Motor neuron (in vitro differentiated cells): Measurements from ENCODE around the gene VIT. TPM values are rescaled to one million over a fixed set of nuclear protein-coding genes. Genes with fewer than 3 reads are reported as not detected.

ENCODE experiments used
- ATAC-seq, 8 experiments: fragments of 200-7000 bp; cut with Tn5 transposase; replicated peaks in 6 of 8; 2 replicates each; pipeline ENCODE4 v1.8.0; 2021; ENCODE audit warnings: mild to moderate bottlenecking in 8 of 8, moderate library complexity in 8 of 8
- H3K27ac ChIP-seq, 2 donors: fragments of 250-450 bp; sonication (Bioruptor Pico); 2 replicates each; pipeline ENCODE4 v1.9.0; 2021; ENCODE audit warnings: antibody characterized with exemption in 2 of 2, mild to moderate bottlenecking in 2 of 2, moderate library complexity in 1 of 2
- H3K4me1 ChIP-seq, 2 donors: fragments of 250-450 bp; sonication (Bioruptor Pico); replicated peaks in 1 of 2; 2 replicates each; pipeline ENCODE4 v1.6.1; 2021; ENCODE audit warnings: antibody characterized with exemption in 2 of 2, mild to moderate bottlenecking in 2 of 2, moderate library complexity in 1 of 2
- H3K4me3 ChIP-seq, 5 donors: fragments of 250-450 bp; sonication (Bioruptor Pico); 2 replicates each; pipeline ENCODE4 v1.9.0; 2021; ENCODE audit warnings: antibody characterized with exemption in 5 of 5, mild to moderate bottlenecking in 5 of 5, moderate library complexity in 4 of 5
- WGBS, 10 experiments: fragments of 450-650 bp; shearing (Covaris generic); methylation state at CpG; one replicate each; pipeline ENCODE4 v1.0.0; 2022; 5-methylcytosine and 5-hydroxymethylcytosine counted together
- in situ Hi-C, 9 experiments: fragments of 400-800 bp; cut with MboI; loops; one replicate each; pipeline ENCODE4 v1.15.0; 2021; ENCODE audit warnings: low sequenced_read_pairs in 9 of 9, low pct_unique_long_range_greater_than_20kb in 2 of 9; ENCODE audit not compliant: unreplicated experiment in 9 of 9
- total RNA-seq, 8 experiments: library from RNA; unstranded; fragments of 300-600 nt; gene quantifications; 2 replicates each; pipeline versions ENCODE4 v1.2.3 to v1.2.4, GENCODE V29; 2022

Gene VIT
- total RNA-seq, 8 experiments from 2014 or later, result 0.09 to 0.71 (median 0.28) TPM; not detected in 5

- H3K27ac ChIP-seq, result no peak overlapping the region
- no peak for ATAC-seq
- WGBS, 10 experiments, result 49 to 92% (median 81%) methylated on average over 3 to 4 of the region's 4 CpGs
- in situ Hi-C loops, result no loop called here
- no peak overlapping the region for H3K4me3 ChIP-seq
- peaks cover 3 to 9% of the 10 kb centered on the region in 2 donors for H3K4me1 ChIP-seq
Observed at GRCh38 chr2:36729067-36729466, 32.6 kb downstream of the VIT start.

- peak in 6 of 8 experiments; percentile 24 to 96 (median 64) for ATAC-seq
- H3K27ac ChIP-seq, result no peak overlapping the region
- WGBS, 10 experiments, result 0 to 93% (median 60%) methylated on average over 2 to 5 of the region's 5 CpGs
- no peak overlapping the region for H3K4me3 ChIP-seq
- in situ Hi-C loops, result no loop called here
- peaks cover 3 to 9% of the 10 kb centered on the region in 2 donors for H3K4me1 ChIP-seq
Observed at GRCh38 chr2:36731941-36732672, 35.6 kb downstream of the VIT start.

GRCh38 chr2:36732673-36733036, 36.1 kb downstream of the VIT start:
- H3K4me1 ChIP-seq, result peaks cover 3 to 9% of the 10 kb centered on the region in 2 donors
- H3K27ac ChIP-seq, result no peak overlapping the region
- in situ Hi-C loops, result no loop called here
- H3K4me3 ChIP-seq, result no peak overlapping the region
- ATAC-seq, result no peak
- 42 to 93% (median 79%) methylated on average over 2 to 3 of the region's 3 CpGs; no CpG with 5 or more reads in 2 of the 10 experiments for WGBS, 10 experiments

GRCh38 chr2:36733215-36733614, 36.7 kb downstream of the VIT start:
- no peak for ATAC-seq
- 78 to 100% (median 88%) methylated on average over 1 to 3 of the region's 3 CpGs; no CpG with 5 or more reads in 3 of the 10 experiments for whole genome bisulfite sequencing, 10 experiments
- no peak overlapping the region for H3K27ac ChIP-seq
- H3K4me1 ChIP-seq, result peaks cover 3 to 9% of the 10 kb centered on the region in 2 donors
- in situ Hi-C loops, result no loop called here
- no peak overlapping the region for H3K4me3 ChIP-seq

GRCh38 chr2:36734304-36734703, 37.8 kb downstream of the VIT start:
- peak in 1 of 8 experiments; percentile 5 for ATAC-seq
- 65 to 100% (median 88%) methylated on average over 1 to 2 of the region's 2 CpGs; no CpG with 5 or more reads in 4 of the 10 experiments for WGBS, 10 experiments
- H3K4me1 ChIP-seq, result peaks cover 3 to 9% of the 10 kb centered on the region in 2 donors
- H3K27ac ChIP-seq, result no peak overlapping the region
- in situ Hi-C loops, result no loop called here
- H3K4me3 ChIP-seq, result no peak overlapping the region

GRCh38 chr2:36737131-36737750, 40.7 kb downstream of the VIT start:
- H3K4me3 ChIP-seq, result no peak overlapping the region
- 0 to 59% (median 45%) methylated on average over 1 to 4 of the region's 4 CpGs; no CpG with 5 or more reads in 1 of the 10 experiments for WGBS, 10 experiments

GRCh38 chr2:36740061-36740460, 43.6 kb downstream of the VIT start:
- no peak overlapping the region for H3K27ac ChIP-seq
- 48 to 92% (median 73%) methylated on average over 2 to 5 of the region's 5 CpGs for WGBS, 10 experiments
- H3K4me1 ChIP-seq, result no peaks in the 10 kb centered on the region
- no peak for ATAC-seq
- no peak overlapping the region for H3K4me3 ChIP-seq
- in situ Hi-C loops, result no loop called here

More at GRCh38 chr2:36737131-36737750, 40.7 kb downstream of the VIT start:
- ATAC-seq, result peak in 2 of 8 experiments; percentile 12 to 25
- Histone ChIP-seq H3K27ac (no peak overlapping the region), H3K4me1 (peaks cover under 1 to 1% of the 10 kb centered on the region in 2 donors)
- in situ Hi-C loops, result no loop called here

GRCh38 chr2:36741188-36741837, 44.8 kb downstream of the VIT start:
- no peak overlapping the region for H3K4me3 ChIP-seq
- H3K4me1 ChIP-seq, result no peaks in the 10 kb centered on the region
- WGBS, 10 experiments, result 9 to 69% (median 51%) methylated on average over 2 to 5 of the region's 5 CpGs; no CpG with 5 or more reads in 1 of the 10 experiments
- ATAC-seq, result peak in 3 of 8 experiments; percentile 19 to 41 (median 21)
- in situ Hi-C loops, result no loop called here
- H3K27ac ChIP-seq, result no peak overlapping the region

GRCh38 chr2:36743954-36744353, 47.4 kb downstream of the VIT start:
- ATAC-seq, result no peak
- WGBS, 10 experiments, result 0 to 67% (median 50%) methylated on average over 1 to 2 of the region's 2 CpGs; no CpG with 5 or more reads in 1 of the 10 experiments
- in situ Hi-C loops, result no loop called here
- H3K4me1 ChIP-seq, result no peaks in the 10 kb centered on the region
- H3K27ac ChIP-seq, result no peak overlapping the region
- H3K4me3 ChIP-seq, result no peak overlapping the region

- 57 to 100% (median 92%) methylated on average over 1 of the region's 1 CpG for WGBS, 10 experiments
- peak in 1 of 8 experiments; percentile 57 for ATAC-seq
- Histone ChIP-seq H3K27ac (no peak overlapping the region), H3K4me1 (no peaks in the 10 kb centered on the region), H3K4me3 (no peak overlapping the region)
- in situ Hi-C loops, result no loop called here
Observed at GRCh38 chr2:36748166-36748565, 51.7 kb downstream of the VIT start.

GRCh38 chr2:36750101-36750500, 53.6 kb downstream of the VIT start:
- Histone ChIP-seq H3K4me1 (no peaks in the 10 kb centered on the region), H3K4me3 (no peak overlapping the region), H3K27ac (no peak overlapping the region)
- in situ Hi-C loops, result no loop called here
- no peak for ATAC-seq
- WGBS, 10 experiments, result 40 to 88% (median 80%) methylated on average over 1 to 5 of the region's 5 CpGs; no CpG with 5 or more reads in 1 of the 10 experiments

GRCh38 chr2:36753706-36754221, 57.3 kb downstream of the VIT start:
- Histone ChIP-seq H3K4me3 (no peak overlapping the region), H3K4me1 (no peaks in the 10 kb centered on the region), H3K27ac (no peak overlapping the region)
- WGBS, 10 experiments, result 0 to 73% (median 33%) methylated on average over 1 to 4 of the region's 5 CpGs; no CpG with 5 or more reads in 1 of the 10 experiments
- in situ Hi-C loops, result no loop called here
- ATAC-seq, result peak in 1 of 8 experiments; percentile 21

- in situ Hi-C loops, result no loop called here
- Histone ChIP-seq H3K4me3 (no peak overlapping the region), H3K27ac (no peak overlapping the region), H3K4me1 (no peaks in the 10 kb centered on the region)
- no peak for ATAC-seq
- WGBS, 10 experiments, result 80 to 100% (median 98%) methylated on average over 1 to 3 of the region's 3 CpGs; no CpG with 5 or more reads in 2 of the 10 experiments
Observed at GRCh38 chr2:36754578-36754977, 58.1 kb downstream of the VIT start.
